EL (cell line): Measurements from ENCODE around the gene RBP3.

ENCODE experiments used
- DNase-seq: peaks from one replicate; pipeline ENCODE4 v3.0.0-alpha.2; 2016

RBP3 gene

GRCh38 chr10:47348138-47348651 is at the start of gene RBP3:
RBP3 (plus strand) TSS chr10:47348363; CDS start chr10:47348485, 122 bp downstream.
- DNase-seq: no peak

GRCh38 chr10:47298715-47299114 is 49.4 kb upstream of the RBP3 start:
- DNase-seq: no peak

- DNase-seq: no peak
Measured at GRCh38 chr10:47299611-47300428, 48.3 kb upstream of the RBP3 start, which contains the start of gene GDF10. GDF10 (plus strand) TSS chr10:47300197; CDS start chr10:47300652, 455 bp downstream.

DNA sequence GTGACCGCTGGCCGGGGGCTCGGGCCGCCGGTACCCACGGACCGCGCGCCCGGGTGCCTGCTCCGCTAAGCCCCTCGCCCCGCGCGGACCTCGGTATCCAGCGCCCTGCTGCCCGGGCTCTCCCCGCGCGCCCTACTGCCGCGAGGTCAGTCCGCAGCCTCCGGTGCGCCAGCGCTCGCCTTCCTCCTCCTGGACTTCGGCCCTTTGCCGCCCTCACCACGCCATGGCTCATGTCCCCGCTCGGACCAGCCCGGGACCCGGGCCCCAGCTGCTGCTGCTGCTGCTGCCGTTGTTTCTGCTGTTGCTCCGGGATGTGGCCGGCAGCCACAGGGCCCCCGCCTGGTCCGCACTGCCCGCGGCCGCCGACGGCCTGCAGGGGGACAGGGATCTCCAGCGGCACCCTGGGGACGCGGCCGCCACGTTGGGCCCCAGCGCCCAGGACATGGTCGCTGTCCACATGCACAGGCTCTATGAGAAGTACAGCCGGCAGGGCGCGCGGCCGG is 47.7 kb upstream of the RBP3 start:
- no peak for DNase-seq

- DNase-seq: no peak
Measured at GRCh38 chr10:47301833-47302232, 46.3 kb upstream of the RBP3 start.

DNA sequence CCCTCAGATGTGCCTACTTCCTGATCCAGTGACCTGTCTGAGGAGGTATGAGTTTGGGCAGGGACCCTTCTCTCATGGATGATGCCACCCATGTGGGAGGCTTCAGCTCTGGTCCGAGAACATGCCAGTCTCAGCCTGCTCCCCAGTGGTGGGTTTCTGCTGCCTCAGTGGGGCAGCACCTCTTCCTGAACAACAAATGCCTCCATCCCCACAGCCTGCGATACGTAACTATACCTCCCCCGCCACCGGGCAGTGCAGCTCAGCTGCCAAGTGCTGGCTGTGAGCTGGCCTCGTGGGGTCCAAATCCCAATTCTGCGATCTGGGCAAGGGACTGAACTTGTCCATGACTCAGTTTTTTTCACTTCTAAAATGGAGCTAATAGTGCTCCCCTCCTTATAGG is 45.1 kb upstream of the RBP3 start:
- DNase-seq: no peak

GRCh38 chr10:47303866-47304265 is 44.3 kb upstream of the RBP3 start:
- DNase-seq: no peak

DNA sequence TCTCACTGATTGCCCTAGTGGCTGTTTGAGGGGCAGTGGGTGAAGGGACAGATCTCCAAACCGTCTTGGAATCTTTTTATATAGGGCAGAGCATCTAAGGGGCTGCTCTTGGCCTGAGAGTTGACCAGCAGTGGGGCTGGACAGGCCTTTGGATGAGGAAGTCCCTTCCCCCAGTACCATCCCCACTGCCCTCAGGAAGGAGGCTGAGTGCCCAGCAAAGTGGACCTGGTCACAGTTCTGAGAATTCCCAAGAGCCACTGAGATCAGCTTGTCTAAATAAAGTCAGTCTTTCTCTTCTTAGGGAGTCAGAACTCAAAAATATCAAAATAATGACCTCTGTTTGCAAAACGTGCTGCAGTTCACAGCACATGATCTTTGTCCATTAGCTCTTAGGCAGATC is 42.6 kb upstream of the RBP3 start:
- no peak for DNase-seq

GRCh38 chr10:47306387-47307210 is 41.6 kb upstream of the RBP3 start:
- no peak for DNase-seq

DNA sequence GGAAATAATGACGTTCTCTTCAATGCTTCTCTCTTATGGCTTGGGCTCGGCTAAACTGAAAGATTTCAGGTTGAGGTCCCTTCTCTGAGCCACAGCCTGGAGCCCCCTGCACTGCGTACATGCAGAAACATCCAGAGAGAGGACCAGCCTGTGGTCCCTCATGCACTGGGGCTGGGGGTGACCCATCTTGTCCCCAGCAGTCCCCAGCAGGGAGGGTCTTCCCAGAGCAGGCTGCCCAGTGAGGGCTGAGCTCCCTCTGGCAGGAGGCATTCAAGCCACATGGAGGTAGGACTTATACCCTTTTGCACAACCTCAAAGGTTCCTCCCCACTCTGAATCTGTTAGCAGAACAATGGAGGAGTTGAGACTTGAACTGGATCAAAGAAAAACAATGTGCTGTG is 40.8 kb upstream of the RBP3 start:
- no peak for DNase-seq

DNA sequence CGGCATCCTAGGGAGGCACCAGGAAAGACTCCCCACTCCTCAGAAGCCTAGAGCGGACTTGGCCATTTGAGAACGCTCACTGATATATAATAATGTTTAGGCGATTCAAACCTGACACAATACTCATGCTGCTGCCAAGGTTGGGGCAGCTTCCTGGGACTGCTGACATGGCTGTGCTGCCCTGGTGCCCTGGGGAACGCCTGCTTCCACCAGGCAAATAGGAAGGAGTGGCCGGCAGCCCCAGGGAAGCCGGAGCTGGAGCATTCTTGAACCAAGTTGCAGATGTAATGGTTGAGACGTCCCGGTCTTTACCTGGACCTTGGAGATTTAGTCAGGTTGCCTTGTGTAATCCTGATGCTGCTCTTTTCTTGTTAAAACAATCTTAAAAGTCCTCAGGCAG is 39.4 kb upstream of the RBP3 start:
- no peak for DNase-seq

- DNase-seq: no peak
Measured at GRCh38 chr10:47309408-47310089, 38.6 kb upstream of the RBP3 start.

- DNase-seq: no peak
Measured at GRCh38 chr10:47310090-47310505, 38.1 kb upstream of the RBP3 start.

DNA sequence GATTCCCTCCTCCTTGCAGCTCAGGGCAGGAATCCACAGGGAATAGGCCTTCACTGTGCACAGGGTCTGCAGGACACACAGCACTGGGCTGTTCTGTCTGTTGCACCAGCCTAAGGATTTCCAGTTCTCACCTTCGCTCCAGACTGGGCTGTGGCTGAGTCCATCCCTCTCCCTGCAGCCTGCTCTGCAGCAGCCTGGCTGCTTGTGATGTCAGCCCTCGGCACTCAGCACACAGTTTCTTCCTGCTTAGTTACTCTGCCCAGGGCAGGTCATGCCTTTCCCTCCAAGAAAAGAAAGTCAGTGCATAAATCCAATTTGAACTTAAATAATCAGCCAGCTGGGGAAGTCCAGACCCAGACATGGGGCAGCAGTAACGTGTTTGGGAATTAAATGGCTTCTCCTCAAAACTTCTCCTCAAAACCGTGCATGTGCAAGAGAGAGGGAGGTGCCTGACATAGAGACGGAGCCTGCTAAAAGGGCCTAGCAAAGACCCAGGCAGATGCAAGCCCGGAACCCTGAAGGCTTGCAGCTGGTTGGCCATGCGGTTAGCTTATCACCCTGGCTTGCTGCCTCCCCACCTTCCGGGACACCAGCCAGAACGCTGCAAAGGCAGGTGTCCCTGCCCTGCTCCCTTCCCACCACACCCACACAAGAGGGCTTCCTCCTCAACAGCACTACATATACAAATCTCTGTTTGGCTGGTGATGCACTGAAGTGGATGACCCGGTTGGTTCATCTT is 36.8 kb upstream of the RBP3 start:
- no peak for DNase-seq

DNA sequence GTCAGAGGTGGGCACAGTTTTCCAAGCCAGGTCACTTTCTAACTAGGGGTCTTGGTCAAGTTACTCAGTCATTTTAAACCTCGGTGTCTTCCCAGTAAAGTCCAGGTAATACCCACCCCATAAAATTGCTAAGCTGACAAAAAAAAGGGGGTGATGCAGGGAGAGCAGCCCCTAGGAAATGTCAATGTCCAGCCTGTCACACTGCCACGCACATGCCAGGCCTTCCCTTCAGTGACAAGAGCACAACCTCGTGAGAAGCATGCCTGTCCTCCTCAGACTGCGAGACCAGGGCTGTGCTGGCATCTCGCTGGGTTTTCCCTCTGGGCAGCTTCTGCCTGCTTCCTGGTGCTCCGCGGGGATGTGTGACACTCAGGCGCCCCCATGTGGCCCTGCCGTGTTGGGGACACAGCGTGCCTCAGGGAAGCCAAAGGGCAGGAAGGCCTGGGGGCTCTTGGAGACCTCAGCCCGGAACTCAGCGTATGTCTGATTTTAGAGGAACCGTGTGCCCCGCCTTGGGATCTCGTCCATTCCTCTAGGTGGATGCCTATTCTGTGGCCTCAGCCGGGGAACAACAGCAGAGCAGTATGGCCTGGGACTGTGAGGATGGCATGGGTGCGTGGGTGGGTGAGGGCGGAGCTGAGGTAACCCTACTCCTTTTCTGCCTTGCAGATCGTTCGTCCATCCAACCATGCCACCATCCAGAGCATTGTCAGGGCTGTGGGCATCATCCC is 36.1 kb upstream of the RBP3 start:
- DNase-seq: peak; percentile 70

- DNase-seq: no peak
Measured at GRCh38 chr10:47312663-47312995, 35.5 kb upstream of the RBP3 start.

DNA sequence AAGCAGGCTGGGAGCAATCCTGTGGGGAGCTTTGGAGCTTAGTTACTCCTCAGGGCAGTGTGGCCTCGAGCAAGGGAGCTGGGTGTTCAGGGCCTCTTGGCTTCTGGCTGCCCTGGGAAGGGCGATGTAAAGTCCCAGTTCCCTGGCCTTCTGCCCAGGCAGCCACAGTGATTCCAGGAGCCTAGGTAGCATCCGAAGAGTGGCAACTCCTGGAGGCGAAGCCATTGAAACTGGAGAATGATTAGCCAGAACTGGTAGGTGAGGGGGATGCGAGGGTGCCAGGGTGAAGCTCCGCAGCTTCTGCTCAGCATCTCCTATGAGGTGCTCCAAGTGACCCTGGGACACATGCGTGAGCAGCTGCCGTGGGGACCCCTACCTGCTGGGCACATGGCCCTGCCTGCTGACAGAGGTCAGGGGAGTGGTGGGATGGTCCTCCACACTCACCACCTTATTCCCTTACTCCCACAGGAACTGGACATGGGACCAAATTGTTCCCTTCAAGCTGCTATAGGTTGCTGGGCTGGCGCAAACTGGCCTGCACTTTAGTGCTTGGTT is 33.7 kb upstream of the RBP3 start:
- DNase-seq: no peak

DNA sequence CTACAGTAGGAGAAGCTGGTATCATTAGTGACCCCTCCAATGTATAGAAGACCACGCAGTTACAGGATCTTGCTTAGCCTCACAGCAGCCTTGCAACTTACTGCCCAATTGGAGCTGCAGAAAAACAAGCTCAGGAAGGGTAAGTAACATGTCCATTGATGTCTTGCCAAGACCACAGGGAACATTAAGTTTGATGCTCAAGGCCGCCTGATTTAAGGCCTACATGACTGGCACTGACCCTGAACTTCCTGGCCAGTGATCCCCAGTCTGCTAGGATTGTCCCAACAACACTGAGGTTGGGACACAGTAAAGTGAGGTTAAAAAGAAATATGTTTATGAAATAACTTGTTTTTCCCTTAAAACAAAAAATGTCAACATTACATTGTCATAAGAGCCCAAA is 32.7 kb upstream of the RBP3 start:
- DNase-seq: no peak

DNA sequence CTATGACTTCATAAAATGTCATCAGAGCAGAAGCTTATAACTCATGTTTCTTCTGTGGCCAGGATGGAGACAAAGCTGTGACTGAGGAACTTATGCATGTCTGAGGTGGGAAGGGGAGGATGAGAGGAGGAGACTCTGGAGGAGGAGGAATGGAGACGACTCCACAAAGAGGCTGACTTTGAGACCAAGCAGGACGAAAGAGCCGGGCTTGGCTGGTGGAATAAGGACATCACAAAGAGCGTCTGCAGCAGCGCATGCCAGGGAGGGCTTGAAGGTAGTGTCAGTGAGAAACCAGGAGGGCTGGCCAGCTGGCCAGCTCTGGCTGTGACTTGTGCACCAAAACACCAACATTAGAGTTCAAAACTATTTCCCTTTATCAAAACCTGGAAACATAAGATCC is 32.0 kb upstream of the RBP3 start:
- DNase-seq: no peak

DNA sequence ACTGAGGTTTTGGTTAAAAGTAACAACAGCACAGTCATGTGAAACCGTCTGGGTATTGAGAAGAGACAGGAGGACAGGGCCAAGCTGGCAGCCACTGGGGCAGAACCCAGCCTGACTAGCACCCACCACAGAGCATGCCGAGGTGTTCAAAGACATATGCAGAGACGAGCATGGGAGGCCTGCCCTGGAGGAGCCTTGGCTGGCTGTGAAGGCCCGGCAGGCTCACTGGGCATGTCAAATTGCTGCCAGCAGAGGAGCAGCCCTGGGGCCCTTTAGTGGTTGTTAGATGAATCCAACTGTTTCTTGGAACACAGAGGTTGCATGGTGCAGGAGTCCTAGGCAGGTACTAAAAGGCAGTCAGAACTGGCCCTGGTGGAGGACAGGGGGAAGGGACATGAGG is 30.9 kb upstream of the RBP3 start:
- no peak for DNase-seq

- peak; percentile 4 for DNase-seq
Measured at GRCh38 chr10:47318706-47319105, 29.5 kb upstream of the RBP3 start.
